GM19468 (cell line): ENCODE results near the gene ACBD4.

Experiments
- ATAC-seq: cut with Tn5 transposase; IDR thresholded peaks from one replicate; pipeline ENCODE4 v1.9.1; 2021; ENCODE audit warnings: mild to moderate bottlenecking, moderate library complexity, moderate number of reproducible peaks; ENCODE audit not compliant: unreplicated experiment; ENCODE audit errors: extremely low read depth

ACBD4 gene

GRCh38 chr17:45149037-45149668 is 13.7 kb downstream of the ACBD4 start:
- no peak for ATAC-seq

DNA sequence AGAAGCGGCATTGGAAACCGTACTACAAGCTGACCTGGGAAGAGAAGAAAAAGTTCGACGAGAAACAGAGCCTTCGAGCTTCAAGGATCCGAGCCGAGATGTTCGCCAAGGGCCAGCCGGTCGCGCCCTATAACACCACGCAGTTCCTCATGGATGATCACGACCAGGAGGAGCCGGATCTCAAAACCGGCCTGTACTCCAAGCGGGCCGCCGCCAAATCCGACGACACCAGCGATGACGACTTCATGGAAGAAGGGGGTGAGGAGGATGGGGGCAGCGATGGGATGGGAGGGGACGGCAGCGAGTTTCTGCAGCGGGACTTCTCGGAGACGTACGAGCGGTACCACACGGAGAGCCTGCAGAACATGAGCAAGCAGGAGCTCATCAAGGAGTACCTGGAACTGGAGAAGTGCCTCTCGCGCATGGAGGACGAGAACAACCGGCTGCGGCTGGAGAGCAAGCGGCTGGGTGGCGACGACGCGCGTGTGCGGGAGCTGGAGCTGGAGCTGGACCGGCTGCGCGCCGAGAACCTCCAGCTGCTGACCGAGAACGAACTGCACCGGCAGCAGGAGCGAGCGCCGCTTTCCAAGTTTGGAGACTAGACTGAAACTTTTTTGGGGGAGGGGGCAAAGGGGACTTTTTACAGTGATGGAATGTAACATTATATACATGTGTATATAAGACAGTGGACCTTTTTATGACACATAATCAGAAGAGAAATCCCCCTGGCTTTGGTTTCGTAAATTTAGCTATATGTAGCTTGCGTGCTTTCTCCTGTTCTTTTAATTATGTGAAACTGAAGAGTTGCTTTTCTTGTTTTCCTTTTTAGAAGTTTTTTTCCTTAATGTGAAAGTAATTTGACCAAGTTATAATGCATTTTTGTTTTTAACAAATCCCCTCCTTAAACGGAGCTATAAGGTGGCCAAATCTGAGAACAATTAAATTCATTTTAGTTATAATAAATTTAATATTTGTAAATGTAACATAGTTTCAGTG is 14.5 kb downstream of the ACBD4 start:
- ATAC-seq = no peak

- ATAC-seq = no peak
Measured at GRCh38 chr17:45150911-45151809, 15.7 kb downstream of the ACBD4 start.

GRCh38 chr17:45155029-45155428 is 19.5 kb downstream of the ACBD4 start:
- no peak for ATAC-seq

- no peak for ATAC-seq
Measured at GRCh38 chr17:45155483-45155882, 20.0 kb downstream of the ACBD4 start.

GRCh38 chr17:45156242-45156641 is 20.8 kb downstream of the ACBD4 start:
- ATAC-seq = no peak

GRCh38 chr17:45160447-45161287 is 25.2 kb downstream of the ACBD4 start:
- no peak for ATAC-seq

GRCh38 chr17:45161288-45162024 is 26.0 kb downstream of the ACBD4 start, which contains the start of gene HEXIM2:
TSS of gene HEXIM2 (plus strand) at chr17:45161875. CDS start at chr17:45162794, 919 bp downstream.
- ATAC-seq = peak; percentile 87

- no peak for ATAC-seq
Measured at GRCh38 chr17:45162025-45162687, 26.7 kb downstream of the ACBD4 start.

DNA sequence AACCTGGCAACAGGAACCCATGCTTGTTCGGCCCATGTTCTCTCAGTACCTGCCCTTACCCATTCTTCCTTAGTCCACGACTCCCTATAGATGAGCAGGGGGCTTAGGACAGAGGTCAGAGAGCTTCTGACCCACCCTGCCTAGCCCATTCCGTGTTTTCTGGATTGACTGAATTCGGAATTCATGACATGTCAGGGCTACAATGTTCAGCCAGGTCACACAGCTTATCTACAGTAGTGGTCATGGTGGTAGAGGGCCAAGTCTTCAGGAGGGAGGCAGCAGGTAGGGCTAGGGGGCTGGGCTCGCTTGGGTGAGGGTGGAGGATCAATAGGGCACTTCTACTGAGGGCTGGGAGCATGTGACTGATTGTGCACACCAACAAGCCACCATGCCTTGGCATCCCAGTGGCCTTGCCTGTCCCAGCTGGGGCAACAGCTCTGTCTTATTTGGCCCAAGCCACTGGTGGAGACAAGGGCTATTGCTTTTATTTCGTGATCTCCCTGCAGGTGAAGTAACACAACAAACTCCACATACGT is 29.3 kb downstream of the ACBD4 start:
- no peak for ATAC-seq

- no peak for ATAC-seq
Measured at GRCh38 chr17:45168991-45169752, 33.7 kb downstream of the ACBD4 start.

DNA sequence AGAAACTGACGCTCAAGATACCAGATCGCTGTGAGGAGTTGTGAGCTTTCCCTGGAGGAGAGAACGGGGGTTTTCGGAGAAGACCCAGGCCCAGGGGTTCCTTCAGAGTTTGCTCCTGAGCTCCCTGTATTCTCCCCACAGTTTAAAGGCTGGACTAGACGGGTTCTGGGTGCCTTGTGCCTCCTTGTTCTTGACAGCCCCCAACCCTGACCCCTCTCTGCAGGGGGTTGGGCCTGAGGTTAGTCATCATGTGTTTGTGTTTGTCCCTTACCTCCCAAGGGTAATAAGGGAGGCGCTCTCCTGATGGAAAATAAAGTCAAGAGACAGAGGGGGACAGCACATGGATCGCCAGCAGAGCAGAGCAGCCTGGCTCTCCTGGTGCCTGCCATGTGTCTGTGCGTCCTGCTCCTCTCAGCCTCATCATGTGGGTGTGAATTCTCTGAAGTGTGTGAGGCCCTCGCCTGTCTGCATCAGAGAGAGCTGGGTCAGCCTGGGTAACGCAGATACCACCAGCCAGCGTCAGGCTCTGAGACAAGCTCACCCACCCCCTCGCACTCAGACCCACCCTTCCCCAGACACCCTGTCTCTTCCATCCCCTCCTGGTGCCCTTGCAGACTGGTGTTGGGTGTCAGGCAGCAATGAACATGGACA is 34.9 kb downstream of the ACBD4 start:
- no peak for ATAC-seq

DNA sequence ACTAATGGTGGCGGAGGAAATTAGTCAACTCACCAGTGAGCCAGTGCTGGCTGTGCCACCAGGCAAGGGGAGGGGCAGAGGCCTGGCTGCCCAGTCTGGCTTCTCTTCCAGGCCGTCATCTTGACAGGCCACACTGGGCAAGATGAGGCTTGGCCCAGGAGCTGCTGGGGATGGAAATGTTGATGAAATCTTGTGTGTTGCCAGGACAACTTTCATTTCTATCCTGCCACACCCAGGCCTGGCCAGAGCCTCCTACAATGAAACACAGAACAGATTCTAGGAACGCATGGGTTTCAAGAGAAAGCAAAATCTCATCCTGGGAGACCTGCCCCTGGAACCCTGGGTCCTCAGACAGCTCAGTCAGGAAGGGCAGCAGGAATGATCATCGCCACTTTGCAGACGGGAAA is 35.4 kb downstream of the ACBD4 start:
- ATAC-seq = no peak

GRCh38 chr17:45171338-45172231 is 36.1 kb downstream of the ACBD4 start:
- ATAC-seq = no peak

DNA sequence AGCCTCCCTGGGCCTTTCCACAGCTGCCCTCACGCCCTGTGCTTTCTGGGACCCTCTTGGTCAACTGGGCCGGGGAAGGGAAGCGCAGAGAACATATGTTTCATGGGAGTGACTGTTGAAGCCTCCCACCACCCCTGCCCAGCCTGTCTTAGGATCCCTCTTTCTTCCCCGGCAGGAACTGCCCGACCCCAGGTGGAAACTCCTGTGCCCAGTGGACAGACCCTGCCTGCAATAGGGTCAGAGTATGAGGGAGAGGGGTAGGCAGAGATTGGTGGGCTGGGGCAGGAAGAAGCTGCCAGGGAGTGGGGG is 36.7 kb downstream of the ACBD4 start:
- ATAC-seq = no peak
